IPS-18a (cell line): ENCODE data around the gene SLC28A1.
"Not testable (repeated sequence)": the region's sequence is repeated elsewhere in the genome, so short reads cannot be mapped to it uniquely, and the experiment has no call there.

Source experiments
- H3K27ac ChIP-seq: one replicate; pipeline ENCODE4 v1.5.1; 2013; ENCODE audit warnings: low read length
- H3K27me3 ChIP-seq: one replicate; pipeline ENCODE4 v1.6.1; 2013; ENCODE audit warnings: mild to moderate bottlenecking, low read length; ENCODE audit not compliant: control insufficient read depth, insufficient read depth
- H3K36me3 ChIP-seq: one replicate; pipeline ENCODE4 v1.6.1; 2013; ENCODE audit warnings: low read depth, low read length; ENCODE audit not compliant: control insufficient read depth
- H3K4me1 ChIP-seq: one replicate; pipeline ENCODE4 v1.6.1; 2013; ENCODE audit warnings: low read depth, low read length; ENCODE audit not compliant: control insufficient read depth
- H3K4me3 ChIP-seq: one replicate; pipeline ENCODE4 v1.5.1; 2013; ENCODE audit warnings: low read length
- H3K9ac ChIP-seq: one replicate; pipeline ENCODE4 v1.6.1; 2013; ENCODE audit warnings: mild to moderate bottlenecking, low read length, moderate library complexity
- H3K9me3 ChIP-seq: one replicate; pipeline ENCODE4 v1.6.1; 2013; ENCODE audit warnings: low read depth, low read length; ENCODE audit not compliant: control insufficient read depth

Gene SLC28A1

GRCh38 chr15:84915606-84915958, 31.1 kb downstream of the SLC28A1 start:
- Histone ChIP-seq H3K9me3 (no peaks in the 10 kb centered on the region), H3K9ac (no peak overlapping the region), H3K36me3 (no peaks in the 10 kb centered on the region), H3K4me3 (no peak overlapping the region), H3K4me1 (no peaks in the 10 kb centered on the region), H3K27me3 (no peaks in the 10 kb centered on the region), H3K27ac (no peak overlapping the region)

DNA sequence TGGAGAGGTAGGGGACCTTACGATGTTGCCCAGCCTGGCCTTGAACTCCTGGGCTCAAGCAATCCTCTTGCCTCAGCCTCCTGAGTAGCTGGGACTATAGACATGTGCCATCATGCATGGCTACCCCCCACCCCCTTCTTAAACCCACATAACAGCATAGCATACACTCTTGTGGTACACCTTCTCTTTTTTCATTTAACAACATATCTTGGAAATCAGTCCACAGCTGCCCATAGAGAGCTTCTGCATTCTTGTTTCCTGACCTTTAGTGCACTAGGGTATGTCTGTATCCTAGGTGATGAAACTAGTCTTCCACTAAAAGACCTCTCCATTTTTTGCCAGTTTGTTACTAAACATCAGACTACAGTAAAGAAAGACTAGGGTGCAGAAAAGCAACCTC, 33.0 kb downstream of the SLC28A1 start:
- no peaks in the 10 kb centered on the region for H3K9me3 ChIP-seq
- no peaks in the 10 kb centered on the region for H3K36me3 ChIP-seq
- H3K27me3 ChIP-seq, result no peaks in the 10 kb centered on the region
- H3K4me3 ChIP-seq, result no peak overlapping the region
- H3K4me1 ChIP-seq, result no peaks in the 10 kb centered on the region
- H3K27ac ChIP-seq, result no peak overlapping the region
- H3K9ac ChIP-seq, result no peak overlapping the region

DNA sequence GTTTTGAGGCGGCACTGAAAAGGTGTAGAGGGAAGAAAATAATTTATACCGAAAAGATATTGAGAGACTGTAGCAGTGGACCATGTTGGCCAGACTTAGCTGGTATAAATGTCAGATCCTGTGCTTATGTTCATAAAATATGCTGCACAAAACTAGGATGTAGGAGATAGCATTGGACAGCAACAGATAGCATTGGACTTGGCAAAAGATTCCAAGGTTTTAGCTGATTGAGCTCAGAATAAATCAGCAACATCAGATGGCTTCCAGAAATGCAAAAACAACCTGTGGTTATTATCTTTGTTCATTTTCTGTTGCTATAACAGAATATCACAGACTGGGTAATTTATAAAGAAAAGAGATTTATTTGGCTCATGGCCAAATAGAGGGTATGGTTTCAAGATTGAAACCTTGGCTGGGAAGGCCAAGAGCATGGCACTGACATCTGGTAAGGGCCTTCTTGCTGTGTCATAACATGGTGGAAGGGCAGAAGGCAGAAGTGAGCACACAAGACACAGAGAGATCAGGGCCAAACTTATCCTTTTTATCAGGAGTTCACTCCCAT, 34.7 kb downstream of the SLC28A1 start:
- no peak overlapping the region for H3K27ac ChIP-seq
- no peaks in the 10 kb centered on the region for H3K4me1 ChIP-seq
- H3K27me3 ChIP-seq, result no peaks in the 10 kb centered on the region
- H3K4me3 ChIP-seq, result no peak overlapping the region
- no peaks in the 10 kb centered on the region for H3K9me3 ChIP-seq
- no peaks in the 10 kb centered on the region for H3K36me3 ChIP-seq
- no peak overlapping the region for H3K9ac ChIP-seq

DNA sequence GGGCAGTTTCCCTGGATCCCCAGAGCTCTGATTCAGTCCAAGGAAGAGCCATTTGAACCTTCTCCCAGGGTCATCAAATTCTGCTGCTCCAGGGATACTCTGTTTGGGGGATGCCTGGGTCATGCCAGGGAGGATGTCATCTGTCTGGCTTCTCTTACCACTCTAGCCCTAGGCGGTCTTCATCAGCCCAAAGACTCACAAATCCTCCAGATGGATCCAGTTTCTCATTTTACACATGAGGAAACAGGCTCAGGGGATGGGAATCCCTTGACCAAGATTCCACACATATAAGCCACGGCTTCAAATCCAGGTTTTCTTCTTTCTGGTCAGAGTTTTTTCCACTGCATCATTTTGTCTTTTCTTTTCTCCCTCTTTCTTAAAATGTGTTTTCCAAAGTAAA, 36.7 kb downstream of the SLC28A1 start:
- Histone ChIP-seq H3K4me1 (no peaks in the 10 kb centered on the region), H3K27me3 (no peaks in the 10 kb centered on the region), H3K36me3 (no peaks in the 10 kb centered on the region), H3K9ac (no peak overlapping the region), H3K27ac (no peak overlapping the region), H3K4me3 (no peak overlapping the region), H3K9me3 (no peaks in the 10 kb centered on the region)

GRCh38 chr15:84922530-84922929, 38.1 kb downstream of the SLC28A1 start:
- no peak overlapping the region for H3K4me3 ChIP-seq
- no peak overlapping the region for H3K9ac ChIP-seq
- H3K9me3 ChIP-seq, result no peaks in the 10 kb centered on the region
- H3K27ac ChIP-seq, result no peak overlapping the region
- H3K4me1 ChIP-seq, result no peaks in the 10 kb centered on the region
- no peaks in the 10 kb centered on the region for H3K27me3 ChIP-seq
- no peaks in the 10 kb centered on the region for H3K36me3 ChIP-seq

DNA sequence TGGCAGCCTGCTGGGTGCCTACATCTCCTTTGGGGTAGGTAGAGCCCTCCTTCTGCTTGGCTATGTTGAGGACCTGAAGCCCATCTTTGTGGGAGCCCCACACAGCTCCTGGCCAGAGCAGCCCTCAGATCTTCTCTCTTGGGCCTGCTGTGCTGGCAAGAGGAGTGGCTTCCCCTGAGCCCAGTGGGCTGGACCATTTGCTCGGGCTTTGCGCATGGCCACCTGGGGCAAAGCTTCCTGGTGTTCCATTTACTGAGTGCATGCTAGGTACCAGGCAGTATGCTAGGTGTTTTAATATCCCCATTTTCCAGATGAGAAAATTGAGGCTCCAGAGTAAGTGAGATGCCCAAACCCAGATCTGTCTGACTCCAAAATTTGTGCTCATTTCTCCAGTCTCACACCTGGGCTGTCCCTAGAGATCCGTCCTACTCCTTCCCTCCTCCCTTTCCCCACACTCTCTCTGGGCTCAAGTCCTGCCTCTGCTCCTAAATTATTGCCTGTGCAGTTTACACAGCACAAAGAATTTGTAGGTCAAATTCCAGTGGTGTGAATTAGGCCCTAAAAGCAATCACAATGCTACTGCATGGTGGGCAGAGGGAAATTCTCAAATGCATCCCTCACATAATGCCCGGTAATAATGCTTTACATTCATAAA, 39.7 kb downstream of the SLC28A1 start:
- Histone ChIP-seq H3K36me3 (no peaks in the 10 kb centered on the region), H3K4me1 (no peaks in the 10 kb centered on the region), H3K27ac (no peak overlapping the region), H3K27me3 (no peaks in the 10 kb centered on the region), H3K9me3 (no peaks in the 10 kb centered on the region), H3K4me3 (no peak overlapping the region), H3K9ac (no peak overlapping the region)

DNA sequence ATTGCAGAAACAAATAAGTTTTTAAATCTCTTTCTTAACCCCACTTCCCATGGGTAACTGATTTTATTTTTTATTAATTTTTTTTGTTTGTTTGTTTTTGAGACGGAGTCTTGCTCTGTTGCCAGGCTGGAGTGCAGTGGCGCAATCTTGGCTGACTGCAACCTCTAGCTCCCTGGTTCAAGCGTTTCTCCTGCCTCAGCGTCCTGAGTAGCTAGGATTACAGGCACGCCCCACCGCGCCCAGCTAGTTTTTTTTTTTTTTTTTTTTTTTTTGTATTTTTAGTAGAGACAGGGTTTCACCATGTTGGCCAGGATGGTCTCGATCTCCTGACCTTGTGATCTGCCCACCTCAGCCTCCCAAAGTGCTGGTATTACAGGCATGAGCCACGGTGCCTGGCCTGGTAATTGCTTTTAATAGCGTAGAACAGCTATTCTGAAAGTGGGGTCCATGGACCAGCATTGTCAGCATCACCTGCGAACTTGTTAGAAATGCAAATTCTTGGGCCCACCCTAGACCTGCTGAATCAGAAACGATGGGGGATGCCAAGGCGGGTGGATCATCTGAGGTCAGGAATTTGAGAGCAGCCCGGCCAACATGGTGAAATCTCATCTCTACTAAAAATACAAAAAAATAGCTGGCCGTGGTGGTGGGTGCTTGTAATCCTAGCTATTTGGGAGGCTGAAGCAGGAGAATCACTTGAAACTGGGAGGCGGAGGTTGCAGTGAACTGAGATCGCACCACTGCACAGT, 40.5 kb downstream of the SLC28A1 start:
- H3K9me3 ChIP-seq, H3K27me3 ChIP-seq, H3K36me3 ChIP-seq, H3K4me1 ChIP-seq, H3K9ac ChIP-seq, H3K27ac ChIP-seq, H3K4me3 ChIP-seq: not testable (repeated sequence)

GRCh38 chr15:84925906-84926305, 41.4 kb downstream of the SLC28A1 start:
- H3K4me3 ChIP-seq, result no peak overlapping the region
- H3K36me3 ChIP-seq, result no peaks in the 10 kb centered on the region
- H3K4me1 ChIP-seq, result no peaks in the 10 kb centered on the region
- H3K9me3 ChIP-seq, result no peaks in the 10 kb centered on the region
- no peak overlapping the region for H3K27ac ChIP-seq
- no peaks in the 10 kb centered on the region for H3K27me3 ChIP-seq
- H3K9ac ChIP-seq, result no peak overlapping the region

DNA sequence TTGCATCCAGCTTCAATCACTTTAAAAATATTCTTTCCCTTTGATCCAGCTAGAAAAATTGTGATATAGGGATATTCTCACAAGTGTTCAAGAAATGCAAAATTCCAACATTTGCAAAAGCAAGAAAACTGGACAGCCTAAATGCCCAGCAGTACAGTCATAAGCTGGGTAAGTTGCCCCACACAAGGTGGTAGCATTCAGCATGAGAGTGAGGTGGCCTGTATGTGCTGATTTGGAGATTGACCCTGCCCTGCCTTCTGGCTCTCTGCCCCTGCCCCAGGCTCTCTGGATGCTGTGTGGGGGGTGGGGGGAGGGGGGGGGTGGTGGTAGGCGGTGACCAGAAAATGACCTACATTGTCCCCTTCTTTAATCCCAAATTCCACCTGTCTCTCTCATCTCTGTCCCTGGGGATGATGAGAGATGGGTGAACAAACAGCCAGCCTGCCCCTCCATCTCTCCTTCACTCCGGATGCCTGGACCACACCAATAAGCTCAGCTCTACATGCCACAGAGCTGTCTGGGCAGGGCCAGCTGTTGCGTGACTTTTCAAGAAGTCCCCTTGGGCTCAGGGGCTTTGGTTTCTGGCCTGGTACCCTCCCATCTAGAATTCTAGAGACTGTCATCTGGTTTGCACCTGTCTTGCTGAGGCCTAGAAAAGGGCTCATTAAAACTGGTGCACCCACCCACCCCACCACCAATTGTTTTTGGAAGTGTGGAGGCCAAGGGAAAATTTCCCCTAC, 42.2 kb downstream of the SLC28A1 start:
- H3K9ac ChIP-seq, result no peak overlapping the region
- H3K36me3 ChIP-seq, result no peaks in the 10 kb centered on the region
- no peaks in the 10 kb centered on the region for H3K9me3 ChIP-seq
- no peak overlapping the region for H3K4me3 ChIP-seq
- H3K27me3 ChIP-seq, result no peaks in the 10 kb centered on the region
- no peaks in the 10 kb centered on the region for H3K4me1 ChIP-seq
- H3K27ac ChIP-seq, result no peak overlapping the region

GRCh38 chr15:84928843-84929168, 44.3 kb downstream of the SLC28A1 start:
- no peaks in the 10 kb centered on the region for H3K4me1 ChIP-seq
- H3K9me3 ChIP-seq, result no peaks in the 10 kb centered on the region
- H3K27me3 ChIP-seq, result no peaks in the 10 kb centered on the region
- no peaks in the 10 kb centered on the region for H3K36me3 ChIP-seq
- no peak overlapping the region for H3K27ac ChIP-seq
- no peak overlapping the region for H3K9ac ChIP-seq
- no peak overlapping the region for H3K4me3 ChIP-seq

DNA sequence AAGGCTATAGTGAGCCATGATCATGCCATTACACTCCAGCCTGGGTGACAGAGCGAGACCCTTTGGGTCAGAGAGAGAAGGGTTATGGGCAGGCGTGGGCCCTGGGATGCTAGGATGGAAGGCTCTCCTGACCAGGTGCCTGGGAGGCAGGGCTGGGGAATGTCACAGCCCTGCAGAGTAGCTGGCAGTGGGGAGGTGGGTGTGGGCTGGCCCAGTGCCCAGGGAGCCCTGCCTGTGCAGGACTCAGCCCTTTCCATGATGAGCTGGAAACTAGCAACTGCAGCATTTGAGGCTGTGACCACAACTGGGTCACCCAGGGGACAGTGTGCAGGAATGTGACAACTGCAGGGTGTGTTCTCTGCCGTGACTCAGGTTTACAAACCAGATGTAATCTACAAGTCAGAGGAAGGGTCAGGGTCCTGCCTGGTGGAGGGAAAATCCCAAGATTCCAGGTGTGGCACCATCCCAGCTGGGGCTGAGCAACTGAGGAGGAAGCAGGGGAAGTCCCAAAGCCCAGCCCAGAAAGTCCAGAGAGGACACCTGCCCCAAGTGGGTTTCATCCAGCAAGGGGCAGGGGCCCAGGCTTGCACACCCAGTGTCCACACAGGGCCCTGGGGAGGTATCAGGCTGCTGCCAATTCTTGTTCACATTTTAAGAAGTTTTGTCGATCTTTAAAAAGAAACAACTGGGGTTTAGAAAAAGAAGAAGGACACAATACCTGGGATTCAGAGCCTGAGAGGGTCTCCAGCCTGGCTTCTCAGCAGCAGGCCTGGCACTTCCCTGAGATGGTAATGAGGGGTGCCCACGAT, 45.5 kb downstream of the SLC28A1 start:
- H3K27ac ChIP-seq, result no peak overlapping the region
- H3K9ac ChIP-seq, result no peak overlapping the region
- no peaks in the 10 kb centered on the region for H3K36me3 ChIP-seq
- no peaks in the 10 kb centered on the region for H3K27me3 ChIP-seq
- no peaks in the 10 kb centered on the region for H3K9me3 ChIP-seq
- no peak overlapping the region for H3K4me3 ChIP-seq
- H3K4me1 ChIP-seq, result no peaks in the 10 kb centered on the region
